Measurements from ENCODE around the gene LRRC25.

DNA sequence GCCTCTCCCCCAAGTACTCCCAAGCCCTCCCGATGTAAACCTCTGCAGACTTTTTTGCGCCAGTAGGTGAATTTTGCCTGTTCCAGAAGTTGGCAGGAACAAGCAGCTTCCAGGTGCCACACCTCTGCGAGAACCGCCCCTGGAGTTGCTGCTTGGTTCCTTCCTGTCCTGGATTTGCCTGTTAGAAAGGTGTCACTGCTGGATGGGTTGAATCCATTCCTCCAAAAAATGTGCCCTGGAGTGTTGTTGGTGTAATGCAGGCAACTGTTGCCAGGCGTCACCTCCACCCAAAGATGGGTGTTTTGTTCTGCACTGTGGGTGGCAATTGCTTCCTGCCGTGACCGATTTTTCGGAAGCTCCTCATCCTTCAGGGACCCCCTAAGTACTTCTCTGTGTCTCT, 51.3 kb downstream of the LRRC25 start:
- TF ChIP-seq, protein P1, sequence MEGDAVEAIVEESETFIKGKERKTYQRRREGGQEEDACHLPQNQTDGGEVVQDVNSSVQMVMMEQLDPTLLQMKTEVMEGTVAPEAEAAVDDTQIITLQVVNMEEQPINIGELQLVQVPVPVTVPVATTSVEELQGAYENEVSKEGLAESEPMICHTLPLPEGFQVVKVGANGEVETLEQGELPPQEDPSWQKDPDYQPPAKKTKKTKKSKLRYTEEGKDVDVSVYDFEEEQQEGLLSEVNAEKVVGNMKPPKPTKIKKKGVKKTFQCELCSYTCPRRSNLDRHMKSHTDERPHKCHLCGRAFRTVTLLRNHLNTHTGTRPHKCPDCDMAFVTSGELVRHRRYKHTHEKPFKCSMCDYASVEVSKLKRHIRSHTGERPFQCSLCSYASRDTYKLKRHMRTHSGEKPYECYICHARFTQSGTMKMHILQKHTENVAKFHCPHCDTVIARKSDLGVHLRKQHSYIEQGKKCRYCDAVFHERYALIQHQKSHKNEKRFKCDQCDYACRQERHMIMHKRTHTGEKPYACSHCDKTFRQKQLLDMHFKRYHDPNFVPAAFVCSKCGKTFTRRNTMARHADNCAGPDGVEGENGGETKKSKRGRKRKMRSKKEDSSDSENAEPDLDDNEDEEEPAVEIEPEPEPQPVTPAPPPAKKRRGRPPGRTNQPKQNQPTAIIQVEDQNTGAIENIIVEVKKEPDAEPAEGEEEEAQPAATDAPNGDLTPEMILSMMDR (conservative IDR thresholded peaks at IDR 0.05): no peak
- TF ChIP-seq EZH2 (IDR thresholded peaks at IDR 0.05; ENCODE audit: low read depth): no peak
